ENCODE data around the gene THAP7.

GRCh38 chr22:21025266-21025665 lies 23.3 kb upstream of the THAP7 start:
- TF ChIP-seq CTCF (IDR thresholded peaks at IDR 0.05) = no peak
- TF ChIP-seq POLR2A (IDR thresholded peaks at IDR 0.05) = no peak
- no peak for TF ChIP-seq POLR2AphosphoS5 (IDR thresholded peaks at IDR 0.05; ENCODE audit: insufficient read depth in 1 of 2, low read depth in 1 of 2)
